GM21576 (cell line): Measurements from ENCODE around the gene FAM171A2.
"Not testable (repeated sequence)": the region's sequence is repeated elsewhere in the genome, so short reads cannot be mapped to it uniquely, and the experiment has no call there.

ENCODE experiments used
- ATAC-seq: cut with Tn5 transposase; IDR thresholded peaks from one replicate; pipeline ENCODE4 v1.9.1; 2021; ENCODE audit warnings: mild to moderate bottlenecking, moderate library complexity; ENCODE audit not compliant: unreplicated experiment

The FAM171A2 gene

GRCh38 chr17:44347206-44348055, 16.2 kb downstream of the FAM171A2 start:
- ATAC-seq: not testable (repeated sequence)

- ATAC-seq: no peak
Observed at GRCh38 chr17:44346064-44346844, 17.4 kb downstream of the FAM171A2 start.

GRCh38 chr17:44345454-44346026, 18.1 kb downstream of the FAM171A2 start:
- ATAC-seq: peak; percentile 4

- ATAC-seq: peak; percentile 53
Observed at GRCh38 chr17:44344939-44345453, 18.7 kb downstream of the FAM171A2 start, which contains the start of gene GRN. GRN (plus strand) TSS chr17:44345302; CDS start chr17:44349165, 3,863 bp downstream.

- no peak for ATAC-seq
Observed at GRCh38 chr17:44343510-44344209, 20.0 kb downstream of the FAM171A2 start.

GRCh38 chr17:44340553-44340952, 23.1 kb downstream of the FAM171A2 start:
- not testable (repeated sequence) for ATAC-seq

GRCh38 chr17:44338702-44339101, 25.0 kb downstream of the FAM171A2 start:
- no peak for ATAC-seq

GRCh38 chr17:44335968-44336367, 27.7 kb downstream of the FAM171A2 start:
- no peak for ATAC-seq

GRCh38 chr17:44335564-44335963, 28.1 kb downstream of the FAM171A2 start:
- ATAC-seq: no peak

GRCh38 chr17:44334727-44335126, 28.9 kb downstream of the FAM171A2 start:
- no peak for ATAC-seq

GRCh38 chr17:44334315-44334714, 29.3 kb downstream of the FAM171A2 start:
- ATAC-seq: no peak

GRCh38 chr17:44333371-44333770, 30.3 kb downstream of the FAM171A2 start:
- no peak for ATAC-seq

GRCh38 chr17:44331249-44331760, 32.3 kb downstream of the FAM171A2 start:
- no peak for ATAC-seq

- ATAC-seq: not testable (repeated sequence)
Observed at GRCh38 chr17:44330263-44330662, 33.4 kb downstream of the FAM171A2 start.

- ATAC-seq: not testable (repeated sequence)
Observed at GRCh38 chr17:44329516-44329915, 34.1 kb downstream of the FAM171A2 start.

- no peak for ATAC-seq
Observed at GRCh38 chr17:44327715-44328449, 35.8 kb downstream of the FAM171A2 start.

- no peak for ATAC-seq
Observed at GRCh38 chr17:44326861-44327444, 36.7 kb downstream of the FAM171A2 start.

GRCh38 chr17:44324571-44325275, 38.9 kb downstream of the FAM171A2 start, which contains the start of gene SLC25A39:
SLC25A39 (minus strand) TSS chr17:44324823; CDS start chr17:44323562, 1,261 bp downstream.
- peak; percentile 59 for ATAC-seq
